K562 (cell line): Measurements from ENCODE around the gene G6PC2. TPM values are rescaled to one million over a fixed set of nuclear protein-coding genes. Genes with fewer than 3 reads are reported as not detected.

ENCODE experiments used
- ATAC-seq: fragments of 200-7000 bp; cut with Tn5 transposase; 3 replicates; pipeline ENCODE4 v1.9.1; 2020; ENCODE audit warnings: moderate library complexity
- BruUV-seq: library from RNA; stranded (reverse); fragments of 400-500 nt; replicated peaks from 2 replicates; lab custom pipeline; 2021; lab: Mats Ljungman, UMichigan
- CTCF ChIA-PET: fragments of 300-600 bp; formaldehyde crosslinking; extraction: SDS; loops from one replicate; lab custom pipeline; 2021; ENCODE audit warnings: low intra/inter-chr PET ratio; lab: Yijun Ruan, JAX
- POLR2A ChIA-PET: fragments of 300-600, 350-650 bp; sonication (Branson Sonifier 250); formaldehyde crosslinking; extraction: SDS; loops from one replicate; lab custom pipeline; 2021; ENCODE audit warnings: antibody characterized with exemption, inconsistent platforms; lab: Yijun Ruan, JAX
- DNase-seq, 4 experiments: peaks; one replicate each; pipeline versions ENCODE4 v3.0.0 to v3.0.0-alpha.2; 2011 to 2018; ENCODE audit warnings: low spot score in 3 of 4, mixed read lengths in 3 of 4; ENCODE audit errors: extremely low read depth in 1 of 4
- FAIRE-seq: peaks from 2 replicates; lab custom pipeline; 2011; peaks lifted over from hg19 to GRCh38; lab: Jason Lieb, UNC
- H2AFZ ChIP-seq: 2 replicates; pipeline ENCODE4 v1.6.0; 2011; ENCODE audit warnings: low read depth, low read length, control low read depth, inconsistent platforms
- H3K27ac ChIP-seq: fragments of 200-600 bp; 3 replicates; pipeline ENCODE4 v1.8.0; 2011; ENCODE audit warnings: low read depth, mild to moderate bottlenecking, control low read depth, inconsistent platforms, low read length, moderate library complexity, mixed read lengths; ENCODE audit errors: extremely low read depth
- H3K27me3 ChIP-seq, 2 experiments: fragments of 300-600 bp in 1 of 2; 2 replicates in 1 of 2; 3 replicates in 1 of 2; pipeline versions ENCODE4 v1.6.0 to v1.8.0; 2011; ENCODE audit warnings: inconsistent platforms in 2 of 2, low read length in 2 of 2, mild to moderate bottlenecking in 1 of 2, mixed read lengths in 1 of 2, moderate library complexity in 1 of 2; ENCODE audit not compliant: control insufficient read depth in 2 of 2, insufficient read depth in 2 of 2
- H3K36me3 ChIP-seq: fragments of 300-600 bp; 3 replicates; pipeline ENCODE4 v1.8.0; 2011; ENCODE audit warnings: mild to moderate bottlenecking, low read length, inconsistent platforms; ENCODE audit not compliant: control insufficient read depth, insufficient read depth
- H3K4me1 ChIP-seq, 2 experiments: fragments of 200-600 bp in 1 of 2; replicated peaks in 1 of 2; 2 replicates in 1 of 2; 3 replicates in 1 of 2; pipeline versions ENCODE4 v1.5.1 to v1.8.0; 2011; ENCODE audit warnings: inconsistent platforms in 2 of 2, low read length in 2 of 2, mild to moderate bottlenecking in 1 of 2, mixed read lengths in 1 of 2, moderate library complexity in 1 of 2; ENCODE audit not compliant: control insufficient read depth in 2 of 2, insufficient read depth in 2 of 2
- H3K4me2 ChIP-seq: 2 replicates; pipeline ENCODE4 v1.6.1; 2011; ENCODE audit warnings: low read length, control low read depth, inconsistent platforms, mixed read lengths; ENCODE audit not compliant: insufficient read depth
- H3K4me3 ChIP-seq: fragments of 200-600 bp; sonication (generic), shearing (Covaris generic); 2 replicates; pipeline ENCODE4 v1.5.1; 2016; ENCODE audit warnings: control low read depth, inconsistent platforms
- H3K79me2 ChIP-seq: fragments of 200-600 bp; 3 replicates; pipeline ENCODE4 v1.8.0; 2011; ENCODE audit warnings: low read length, inconsistent platforms; ENCODE audit not compliant: control insufficient read depth, insufficient read depth
- H3K9ac ChIP-seq, 2 experiments: 2 replicates each; pipeline versions ENCODE4 v1.6.0 to v1.6.1; 2011; ENCODE audit warnings: low read depth in 2 of 2, low read length in 2 of 2, control low read depth in 1 of 2, inconsistent platforms in 1 of 2, mild to moderate bottlenecking in 1 of 2, mixed read lengths in 1 of 2; ENCODE audit not compliant: insufficient read depth in 1 of 2
- H3K9me1 ChIP-seq: one replicate; pipeline ENCODE4 v1.6.0; 2011; ENCODE audit warnings: inconsistent platforms, mild to moderate bottlenecking, low read length, moderate library complexity; ENCODE audit not compliant: control insufficient read depth, insufficient read depth
- H3K9me3 ChIP-seq: replicated peaks from 2 replicates; pipeline ENCODE4 v1.5.1; 2011; ENCODE audit warnings: low read depth, low read length, inconsistent platforms; ENCODE audit not compliant: control insufficient read depth, insufficient read depth
- H4K20me1 ChIP-seq: replicated peaks from 2 replicates; pipeline ENCODE4 v1.6.1; 2011; ENCODE audit warnings: low read length, inconsistent platforms, mixed read lengths; ENCODE audit not compliant: control insufficient read depth, insufficient read depth
- CHCHD3 ChIP-seq: fragments of 250-450 bp; sonication (Bioruptor Pico); IDR thresholded peaks from 2 replicates; pipeline ENCODE4 v2.1.2; 2022; ENCODE audit warnings: mild to moderate bottlenecking
- HLTF ChIP-seq: fragments of 450-650 bp; IDR thresholded peaks from 2 replicates; pipeline ENCODE4 v1.6.1; 2016
- JUNB ChIP-seq: fragments of 450-650 bp; formaldehyde crosslinking; conservative IDR thresholded peaks from 2 replicates; pipeline ENCODE4 v1.4.0; 2020; ENCODE audit warnings: mild to moderate bottlenecking
- MYC ChIP-seq, 2 experiments: fragments of 250-450 bp in 1 of 2; sonication (Bioruptor Pico) in 1 of 2; IDR thresholded peaks; 2 replicates each; pipeline versions ENCODE4 v1.5.1 to v1.6.1; 2012 to 2021; ENCODE audit warnings: low read depth in 2 of 2, borderline replicate concordance in 1 of 2, improper control_type of control experiment in 1 of 2, low read length in 1 of 2, mild to moderate bottlenecking in 1 of 2, moderate library complexity in 1 of 2
- POLR3A ChIP-seq: IDR thresholded peaks from 2 replicates; pipeline ENCODE4 v1.6.1; 2011; ENCODE audit warnings: borderline replicate concordance, mild to moderate bottlenecking, moderate library complexity; ENCODE audit not compliant: insufficient read length, insufficient read depth; ENCODE audit errors: extremely low read depth
- RAD51 ChIP-seq: fragments of 450-650 bp; IDR thresholded peaks from 2 replicates; pipeline ENCODE4 v1.7.1; 2016; ENCODE audit warnings: low read depth, mild to moderate bottlenecking, borderline replicate concordance
- RBFOX2 ChIP-seq: fragments of 200-400 bp; formaldehyde crosslinking; IDR thresholded peaks from 2 replicates; pipeline ENCODE4 v1.6.1; 2017; ENCODE audit warnings: low read depth, mild to moderate bottlenecking, low read length, moderate library complexity
- SMAD1 ChIP-seq: fragments of 150-350 bp; IDR thresholded peaks from 2 replicates; pipeline ENCODE4 v1.6.1; 2014; ENCODE audit warnings: low read length, low read depth; ENCODE audit not compliant: partially characterized antibody
- TFE3 ChIP-seq: fragments of 450-650 bp; formaldehyde crosslinking; IDR thresholded peaks from 2 replicates; pipeline ENCODE4 v1.4.0; 2020; ENCODE audit warnings: mild to moderate bottlenecking, mixed read lengths
- THRB ChIP-seq: fragments of 450-650 bp; formaldehyde crosslinking; conservative IDR thresholded peaks from 2 replicates; pipeline ENCODE4 v1.4.0; 2022; ENCODE audit warnings: mild to moderate bottlenecking, missing genetic modification characterization
- ZNF311 ChIP-seq: fragments of 250-450 bp; sonication (Bioruptor Pico); IDR thresholded peaks from 2 replicates; pipeline ENCODE4 v1.4.0; 2020; ENCODE audit warnings: mild to moderate bottlenecking, moderate library complexity
- ZNF589 ChIP-seq: fragments of 200-800 bp; sonication (Bioruptor generic); IDR thresholded peaks from 2 replicates; pipeline ENCODE4 v1.6.1; 2016; ENCODE audit warnings: low read depth, missing genetic modification characterization, missing compliant biosample characterization
- WGBS: fragments of 100-300 bp; shearing (Covaris generic); methylation state at CpG from one replicate; pipeline ENCODE4 v1.1.6; 2016; ENCODE audit warnings: low coverage, mixed read lengths; ENCODE audit not compliant: insufficient coverage; ENCODE audit errors: missing lambda C conversion rate; 5-methylcytosine and 5-hydroxymethylcytosine counted together
- in situ Hi-C: fragments of 300-500 bp; cut with MboI; formaldehyde crosslinking; loops from 4 replicates; pipeline ENCODE4 v1.15.0; 2018; ENCODE audit warnings: inconsistent platforms, mixed read lengths
- intact Hi-C: fragments of 100-400 bp; cut with micrococcal nuclease; formaldehyde crosslinking; loops from 2 replicates; pipeline ENCODE4 v1.14.2; 2022
- polyA plus RNA-seq, 8 experiments: library from polyadenylated mRNA; depleted of rRNA in 4 of 8; stranded (reverse) in 5 of 8; unstranded in 3 of 8; fragments of >200 nt; fragmentation: Nextera tagmentation in 2 of 8; fragmentation: Illumina TruSeq in 1 of 8; extraction: Ambion mirVana in 2 of 8; extraction: Trizol in 1 of 8; gene quantifications; 2 replicates each; pipeline versions ENCODE4 v1.2.1 to v1.2.3, GENCODE V29; 2011 to 2014; ENCODE audit warnings: inconsistent platforms in 1 of 8, missing spikeins in 1 of 8
- total RNA-seq, 7 experiments: library from RNA; depleted of rRNA in 6 of 7; stranded (reverse); fragments of >200 nt in 6 of 7; fragmentation: Illumina TruSeq in 2 of 7; extraction: Trizol in 2 of 7; gene quantifications; 2 replicates each; pipeline versions ENCODE4 v1.2.1 to v1.2.3, GENCODE V29; 2011 to 2021; ENCODE audit warnings: low replicate concordance in 1 of 7
- TF ChIP-seq, protein P1 (sequence below): sonication (generic); formaldehyde crosslinking; IDR thresholded peaks from 2 replicates; pipeline ENCODE4 v1.8.0; 2022; ENCODE audit warnings: missing genetic modification reagents, mild to moderate bottlenecking, borderline replicate concordance

The G6PC2 gene
- total and polyA plus RNA-seq, 9 of the 15 experiments (the other 6 are each of a cell fraction or from before 2014, with no cell fraction given) = 0.03 to 0.15 TPM; not detected in 7

DNA sequence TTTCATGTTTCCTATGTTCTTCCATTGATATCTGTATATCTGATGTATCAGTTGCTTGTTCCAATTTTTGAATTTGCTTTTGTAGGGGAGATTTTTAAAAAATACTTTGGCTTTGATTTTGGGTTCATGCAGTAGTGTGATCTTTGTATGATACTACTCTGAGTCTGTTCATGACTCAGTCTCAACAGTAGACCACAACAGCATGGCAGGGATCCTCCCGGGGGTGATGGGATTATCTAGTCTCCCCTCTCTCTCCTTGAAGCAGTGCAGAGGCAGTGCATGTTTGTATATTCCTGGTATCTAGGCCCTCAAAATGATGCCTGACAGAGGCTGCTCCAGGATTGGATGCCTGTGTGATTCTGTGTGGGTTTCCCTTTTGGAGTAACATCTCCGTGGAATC lies 55.3 kb downstream of the G6PC2 start:
- WGBS = 30% methylated on average over 2 of the region's 2 CpGs
- Histone ChIP-seq H2AFZ (no peak overlapping the region), H3K9me3 (peaks cover 13% of the 10 kb centered on the region), H4K20me1 (no peaks in the 10 kb centered on the region), H3K4me2 (no peak overlapping the region), H3K27me3 (no peaks in the 10 kb centered on the region), H3K36me3 (no peaks in the 10 kb centered on the region), H3K79me2 (no peaks in the 10 kb centered on the region), H3K9ac (no peak overlapping the region), H3K4me1 (no peaks in the 10 kb centered on the region), H3K4me3 (no peak overlapping the region), H3K9me1 (no peaks in the 10 kb centered on the region), H3K27ac (no peak overlapping the region)
- no peak for DNase-seq
- POLR2A ChIA-PET = interaction anchor here (0.6 kb wide), 1 partner anchor 98 kb away, joined by 3 read pairs; no protein-coding TSS in a partner anchor
- ATAC-seq = no peak
- in situ Hi-C loops = loop anchor here (5.0 to 25.0 kb wide), 3 partner anchors 141 to 456 kb away; no protein-coding TSS in a partner anchor
- TF ChIP-seq TFE3 = no peak
- no peak for TF ChIP-seq ZNF589 (CRISPR knock-in tag)
- TF ChIP-seq MYC (IDR thresholded peaks at IDR 0.05; ENCODE audit: low read depth, low read length) = no peak
- TF ChIP-seq MYC (CRISPR knock-in tag; IDR thresholded peaks at IDR 0.05; ENCODE audit: borderline replicate concordance, low read depth) = no peak
- TF ChIP-seq, protein P1, sequence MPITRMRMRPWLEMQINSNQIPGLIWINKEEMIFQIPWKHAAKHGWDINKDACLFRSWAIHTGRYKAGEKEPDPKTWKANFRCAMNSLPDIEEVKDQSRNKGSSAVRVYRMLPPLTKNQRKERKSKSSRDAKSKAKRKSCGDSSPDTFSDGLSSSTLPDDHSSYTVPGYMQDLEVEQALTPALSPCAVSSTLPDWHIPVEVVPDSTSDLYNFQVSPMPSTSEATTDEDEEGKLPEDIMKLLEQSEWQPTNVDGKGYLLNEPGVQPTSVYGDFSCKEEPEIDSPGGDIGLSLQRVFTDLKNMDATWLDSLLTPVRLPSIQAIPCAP (CRISPR knock-in tag) = no peak
- TF ChIP-seq THRB (CRISPR knock-in tag) = no peak
- TF ChIP-seq CHCHD3 (CRISPR knock-in tag) = no peak
- no peak for TF ChIP-seq RAD51
- no peak for TF ChIP-seq ZNF311 (CRISPR knock-in tag)
- TF ChIP-seq JUNB (CRISPR knock-in tag) = no peak
- no peak for TF ChIP-seq RBFOX2
- no peak for TF ChIP-seq HLTF
- TF ChIP-seq SMAD1 = no peak
- TF ChIP-seq POLR3A = no peak
- FAIRE-seq = no peak
- BruUV-seq = no TSS peak
- CTCF ChIA-PET = no interaction called here
- intact Hi-C loops = no loop called here
